HG02840 (cell line): Measurements from ENCODE around the gene SESN2.

Source experiments
- ATAC-seq: cut with Tn5 transposase; IDR thresholded peaks from one replicate; pipeline ENCODE4 v1.9.1; 2021; ENCODE audit warnings: mild to moderate bottlenecking, moderate library complexity, moderate number of reproducible peaks; ENCODE audit not compliant: unreplicated experiment, low FRiP score

SESN2 gene

DNA sequence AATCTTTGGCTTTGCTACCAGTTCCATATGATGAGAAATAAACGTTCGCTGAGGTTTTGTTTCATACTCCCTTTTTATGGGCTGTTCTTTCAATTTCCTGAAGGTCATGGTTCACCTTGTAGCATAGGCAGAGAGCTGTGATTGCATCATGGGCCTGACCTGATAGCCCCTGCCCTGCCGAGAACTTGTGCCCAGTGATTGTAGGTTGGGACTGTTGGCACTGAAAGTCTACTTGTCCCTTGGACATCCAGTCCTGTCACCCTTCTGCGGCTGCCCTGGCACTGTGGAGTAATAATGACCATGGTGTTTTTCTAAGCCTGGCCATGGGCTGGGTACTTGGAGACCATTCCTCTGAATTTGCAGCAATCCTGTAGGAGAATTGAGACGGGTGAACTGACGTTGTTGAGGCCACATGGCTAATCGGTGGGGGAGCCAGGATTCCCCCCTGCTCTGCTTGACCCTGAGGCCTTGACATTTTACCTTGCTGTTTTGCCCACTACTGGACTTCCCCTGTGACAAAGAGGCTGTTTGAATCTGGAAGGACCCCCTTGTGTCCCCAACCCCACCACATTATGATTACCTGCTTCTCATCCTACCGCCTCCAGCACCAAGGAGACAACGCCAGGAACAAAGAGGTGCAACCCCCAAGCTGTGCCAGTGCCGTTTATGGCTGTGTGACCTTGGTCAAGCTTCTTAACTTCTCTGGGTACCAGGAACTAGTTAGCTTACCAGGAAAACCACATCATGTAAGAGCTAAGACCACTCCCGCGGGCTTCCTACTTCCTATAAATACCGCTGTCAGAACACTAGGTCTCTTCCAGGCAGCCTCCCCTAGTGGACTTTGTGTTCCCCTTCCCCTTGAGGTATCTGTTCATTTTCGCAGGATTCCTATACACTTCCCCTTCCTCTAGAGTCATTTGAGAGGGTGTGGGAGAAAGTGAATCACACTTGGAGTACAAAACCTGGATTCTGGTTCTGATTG, 23.4 kb downstream of the SESN2 start:
- ATAC-seq = no peak

DNA sequence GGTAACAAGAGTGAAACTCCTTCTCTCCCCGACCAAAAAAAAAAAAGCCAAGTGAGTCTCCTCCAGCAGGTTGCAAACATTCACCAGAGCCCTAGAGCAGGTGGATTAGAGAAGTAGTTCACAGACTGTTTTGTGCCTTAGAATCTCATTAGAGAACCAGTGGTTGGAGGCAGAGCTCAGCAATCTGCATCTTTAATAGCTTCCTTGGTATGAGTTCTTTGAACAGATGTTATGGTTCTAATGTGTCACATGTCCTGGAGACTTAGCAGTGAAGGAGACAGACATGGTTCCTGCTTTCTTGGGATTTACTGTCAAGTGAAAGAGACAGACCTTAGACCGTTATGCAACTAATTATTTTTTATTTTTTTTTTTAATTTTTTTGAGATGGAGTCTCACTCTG, 26.8 kb downstream of the SESN2 start:
- no peak for ATAC-seq

DNA sequence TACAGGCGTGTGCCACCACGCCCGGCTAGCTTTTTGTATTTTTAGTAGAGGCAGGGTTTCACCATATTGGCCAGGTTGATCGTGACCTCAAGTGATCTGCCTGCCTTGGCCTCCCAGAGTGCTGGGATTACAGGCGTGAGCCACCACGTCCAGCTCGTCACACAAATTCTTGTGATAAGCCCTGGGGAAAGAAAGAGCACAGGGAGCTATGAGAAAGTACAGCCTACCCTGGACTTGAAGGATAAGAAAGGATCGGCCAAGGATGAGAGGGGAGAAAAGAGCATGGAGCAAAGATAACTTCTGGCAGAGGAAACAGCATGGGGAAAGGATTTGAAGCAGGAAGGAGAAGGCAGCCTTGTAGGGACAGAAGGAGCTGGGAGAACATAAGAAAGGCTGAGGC, 29.2 kb downstream of the SESN2 start:
- no peak for ATAC-seq

DNA sequence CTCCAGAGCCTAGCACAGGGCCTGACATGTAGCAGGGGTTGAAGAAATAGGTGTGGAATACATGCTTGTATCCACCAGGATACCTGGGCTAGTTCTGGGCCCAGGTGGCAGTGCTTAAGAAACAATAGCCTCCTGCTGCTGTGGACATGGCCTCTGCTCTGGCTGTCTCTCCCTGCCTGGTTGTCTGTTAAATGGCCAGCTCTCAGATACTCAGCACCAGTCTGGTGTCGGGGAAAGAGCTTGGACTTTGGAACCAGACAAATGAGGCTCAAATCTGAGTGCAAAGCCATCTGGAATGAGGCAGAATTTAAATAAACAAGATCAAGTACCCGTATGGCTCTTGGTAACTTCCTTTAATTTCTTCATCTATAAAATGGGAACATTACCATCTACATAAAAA, 31.5 kb downstream of the SESN2 start:
- no peak for ATAC-seq

DNA sequence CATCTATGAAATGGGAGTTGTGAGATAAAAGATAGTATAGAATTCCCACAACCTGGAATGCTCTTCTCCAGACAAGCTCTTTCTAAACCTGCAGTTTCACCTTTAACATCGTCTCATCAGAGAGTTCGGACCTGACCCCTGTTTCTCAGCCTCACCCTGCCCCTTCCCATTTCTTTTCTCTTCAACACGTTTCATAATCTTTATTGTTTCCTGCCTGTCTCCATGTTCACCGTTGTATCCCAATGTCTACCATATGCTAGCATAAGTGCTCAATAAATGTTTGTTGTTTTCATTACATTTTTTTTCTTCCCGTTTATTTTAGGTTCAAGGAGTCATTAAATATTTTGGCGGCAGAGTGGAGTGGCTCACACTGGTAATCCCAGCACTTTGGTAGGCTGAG, 32.4 kb downstream of the SESN2 start:
- no peak for ATAC-seq

DNA sequence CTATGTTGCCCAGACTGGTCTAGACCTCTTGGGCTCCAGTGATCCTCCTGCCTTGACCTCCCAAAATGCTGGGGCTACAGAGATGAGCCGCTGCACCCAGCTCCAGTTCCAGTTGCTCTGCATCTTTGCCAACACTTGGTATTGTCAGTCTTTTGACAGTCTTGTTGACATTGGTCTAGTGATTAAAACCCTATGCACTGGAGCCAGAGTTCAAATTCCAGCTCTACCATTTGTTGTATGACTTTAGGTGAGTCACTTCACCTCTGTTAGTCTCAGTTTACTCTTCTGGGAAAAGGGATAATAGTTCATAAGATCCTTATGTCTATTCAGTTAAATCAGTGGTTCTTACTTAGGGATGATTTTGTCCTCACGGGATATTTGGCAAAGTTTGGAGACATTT, 36.6 kb downstream of the SESN2 start:
- no peak for ATAC-seq

DNA sequence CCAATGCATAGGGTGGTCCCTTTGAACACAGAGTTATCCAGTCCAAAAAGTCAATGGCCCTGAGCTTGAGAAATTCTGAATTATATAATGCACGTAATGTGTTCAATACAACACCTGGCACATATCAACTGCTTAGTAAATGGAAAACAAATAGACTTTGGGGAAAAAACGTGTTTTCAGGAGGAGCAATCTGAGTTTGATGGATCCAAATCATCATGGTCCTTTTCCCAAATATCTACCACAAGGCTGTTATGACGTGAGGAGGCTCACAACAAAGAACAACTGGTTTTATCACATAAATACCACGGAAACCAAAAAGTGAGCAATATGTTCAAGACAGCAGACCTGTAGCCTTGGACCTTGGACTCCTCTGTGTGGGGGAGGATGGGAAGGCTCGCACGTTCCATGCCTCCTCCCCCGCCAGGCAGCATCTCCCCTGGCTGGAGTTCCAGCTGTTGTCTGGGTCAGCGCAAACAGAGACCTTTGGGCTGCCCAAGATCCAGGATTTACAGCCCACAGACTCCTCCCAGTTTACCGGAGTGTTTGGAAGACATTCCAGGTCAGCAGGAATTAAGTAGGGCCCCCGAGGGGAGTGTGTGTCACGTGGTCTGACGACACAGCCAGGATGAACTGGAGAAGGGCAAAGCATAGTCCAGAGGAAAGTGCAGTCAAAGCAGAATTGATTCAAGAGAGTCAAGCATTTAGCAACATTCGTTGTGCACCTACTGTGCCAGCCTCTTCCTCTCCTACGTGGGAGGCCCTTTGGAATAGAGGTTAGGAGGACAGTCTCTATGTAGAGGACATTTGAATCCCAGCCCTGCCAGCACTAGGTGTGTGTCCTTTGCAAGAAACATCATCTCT, 37.3 kb downstream of the SESN2 start:
- no peak for ATAC-seq

DNA sequence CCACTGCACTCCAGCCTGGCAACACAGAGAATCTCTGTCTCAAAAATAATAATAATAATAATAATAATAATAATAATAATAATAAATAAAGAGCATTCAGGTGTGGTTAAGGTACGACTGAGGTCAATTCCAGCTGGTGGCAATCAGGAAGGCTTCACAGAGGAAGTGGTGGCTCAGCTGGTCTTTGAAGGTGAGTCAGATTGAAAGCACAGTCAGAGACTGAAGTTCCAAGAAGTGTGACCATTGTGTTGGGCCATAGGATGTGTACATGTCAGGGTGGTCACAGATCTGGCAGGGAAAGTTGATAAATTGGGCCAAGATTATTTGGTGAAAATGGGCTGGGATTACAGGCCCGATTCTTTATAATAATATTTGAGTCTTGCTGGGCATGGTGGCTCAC, 38.5 kb downstream of the SESN2 start:
- ATAC-seq = no peak

DNA sequence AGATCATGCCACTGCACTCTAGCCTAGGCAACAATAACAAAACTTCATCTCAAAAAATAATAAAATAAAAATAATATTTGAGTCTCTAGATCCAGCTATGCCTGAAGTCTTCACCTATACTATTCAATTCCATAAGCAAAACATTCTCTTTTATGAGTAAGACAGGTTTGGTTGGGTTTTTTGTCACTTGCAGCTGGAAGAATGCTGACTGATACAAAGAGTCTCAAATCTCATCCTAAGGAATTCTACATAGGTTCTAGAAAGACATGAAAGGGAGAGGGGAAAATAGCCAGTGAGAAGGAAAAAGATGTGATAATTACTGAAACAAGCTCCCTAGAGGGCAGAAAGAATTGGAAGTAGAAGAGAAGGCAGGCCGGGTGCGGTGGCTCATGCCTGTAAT, 39.1 kb downstream of the SESN2 start:
- ATAC-seq = no peak

DNA sequence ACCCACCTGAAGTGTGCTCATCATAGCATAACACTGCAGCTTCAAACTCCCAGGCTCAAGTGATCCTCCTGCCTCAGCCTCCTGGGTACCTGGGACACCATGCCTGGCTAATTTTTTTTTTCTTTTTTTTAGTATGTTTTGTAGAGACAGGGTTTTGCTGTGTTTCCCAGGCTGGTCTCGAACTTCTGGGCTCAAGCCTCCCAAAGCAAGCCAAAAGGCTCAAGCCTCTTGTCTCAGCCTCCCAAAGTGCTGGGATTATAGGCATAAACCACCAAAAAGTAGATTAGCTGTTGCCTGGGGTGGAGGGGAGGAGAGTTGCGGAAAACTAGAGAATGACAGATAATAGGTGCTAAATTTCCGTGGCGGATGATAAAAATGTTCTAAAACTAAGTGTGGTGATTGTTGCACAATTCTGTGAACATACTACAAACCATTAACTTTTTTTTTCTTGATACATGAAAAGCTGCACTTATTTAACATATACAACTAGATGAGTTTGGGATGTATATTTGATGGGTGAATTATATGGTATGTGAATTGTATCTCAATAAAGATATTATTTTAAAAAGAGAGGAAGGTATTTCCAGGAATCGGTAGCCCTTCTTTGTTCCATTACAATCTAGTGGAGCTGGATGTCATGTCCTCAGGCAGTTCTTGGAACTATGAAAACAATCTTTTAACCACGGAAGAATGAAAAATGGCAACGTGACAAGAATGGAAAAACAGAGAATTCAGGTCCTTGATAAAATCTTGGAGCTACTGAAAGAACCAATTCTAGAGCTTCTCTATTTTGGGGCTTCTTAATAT, 42.3 kb downstream of the SESN2 start:
- ATAC-seq = no peak

DNA sequence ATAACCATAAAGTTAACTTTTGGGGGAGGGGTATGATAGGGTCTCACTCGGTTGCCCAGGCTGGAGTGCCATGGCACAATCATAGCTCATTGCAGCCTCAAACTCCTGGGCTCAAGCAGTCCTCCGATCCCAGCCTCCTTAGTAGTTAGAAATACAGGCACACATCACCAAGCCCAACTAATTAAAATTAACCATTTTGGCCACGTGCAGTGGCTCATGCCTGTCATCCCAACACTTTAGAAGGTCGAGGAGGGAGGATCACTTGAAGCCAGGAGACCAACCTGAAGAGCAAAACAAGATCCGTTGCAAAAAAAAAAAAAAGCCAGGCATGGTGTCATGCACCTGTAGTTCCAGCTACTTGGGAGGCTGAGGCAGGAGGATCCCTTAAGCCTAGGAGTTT, 42.9 kb downstream of the SESN2 start:
- no peak for ATAC-seq

DNA sequence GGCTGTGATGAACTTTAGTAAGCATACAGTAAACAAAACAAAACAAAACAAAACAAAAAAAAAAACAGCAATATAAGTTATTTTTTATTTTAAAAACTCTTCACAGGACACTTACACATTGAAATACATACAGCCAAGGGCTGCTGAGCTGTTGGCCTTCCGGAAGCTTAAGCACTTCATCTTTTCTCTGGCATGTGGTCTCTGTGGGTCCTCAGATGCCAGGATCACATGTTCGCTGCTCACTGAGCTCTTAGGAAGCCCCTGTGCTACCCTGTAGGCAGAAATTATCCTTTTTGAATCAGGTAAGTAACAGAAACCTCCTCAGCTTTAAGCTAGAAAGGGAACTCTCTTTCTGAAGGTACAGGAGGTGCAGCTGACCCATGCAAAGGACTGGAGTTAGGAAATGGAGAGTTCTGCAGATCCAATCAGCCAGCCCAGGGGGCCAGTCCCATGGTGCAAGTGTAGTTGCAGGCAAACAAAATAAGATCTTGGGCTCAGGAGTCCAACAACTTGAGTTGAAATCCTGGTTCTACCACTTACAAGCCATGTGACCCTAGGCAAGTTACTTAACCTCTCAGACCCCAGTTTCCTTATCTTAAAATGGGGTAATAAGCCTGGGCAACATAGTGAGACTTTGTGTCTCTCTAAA, 47.1 kb downstream of the SESN2 start:
- ATAC-seq = no peak

DNA sequence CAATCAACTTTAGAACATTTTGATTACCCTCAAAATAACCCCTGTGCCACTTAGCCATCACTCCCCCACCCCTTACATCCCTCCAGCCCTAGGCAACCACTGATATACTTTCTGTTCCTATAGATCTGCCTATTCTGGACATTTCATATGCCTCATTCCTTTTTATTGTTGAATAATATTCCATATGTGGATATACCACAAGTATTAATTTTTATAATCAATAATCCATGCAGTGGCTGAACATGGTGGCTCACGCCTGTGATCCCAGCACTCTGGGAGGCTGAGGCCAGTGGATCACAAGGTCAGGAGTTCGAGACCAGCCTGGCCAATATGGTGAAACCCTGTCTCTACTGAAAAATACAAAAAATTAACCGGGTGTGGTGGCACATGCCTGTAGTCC, 49.4 kb downstream of the SESN2 start:
- ATAC-seq = no peak

DNA sequence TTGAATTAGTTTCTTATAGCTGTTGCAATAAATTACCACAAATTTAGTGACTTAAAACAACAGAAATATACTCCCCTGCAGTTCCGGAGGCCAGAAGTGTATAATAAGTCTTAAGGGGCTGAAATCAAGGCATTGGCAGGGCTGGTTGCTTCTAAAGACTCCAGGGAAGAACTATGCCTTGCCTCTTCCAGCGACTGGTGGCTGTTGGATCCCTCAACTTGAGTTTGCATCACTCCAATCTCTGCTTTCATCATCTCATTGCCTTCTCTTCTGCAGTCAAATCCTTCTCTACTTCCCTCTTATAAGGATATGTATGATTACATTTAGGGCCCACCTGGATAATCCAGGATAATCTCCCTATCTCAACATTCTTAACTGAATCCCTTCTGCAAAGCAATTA, 50.4 kb downstream of the SESN2 start:
- ATAC-seq = no peak

DNA sequence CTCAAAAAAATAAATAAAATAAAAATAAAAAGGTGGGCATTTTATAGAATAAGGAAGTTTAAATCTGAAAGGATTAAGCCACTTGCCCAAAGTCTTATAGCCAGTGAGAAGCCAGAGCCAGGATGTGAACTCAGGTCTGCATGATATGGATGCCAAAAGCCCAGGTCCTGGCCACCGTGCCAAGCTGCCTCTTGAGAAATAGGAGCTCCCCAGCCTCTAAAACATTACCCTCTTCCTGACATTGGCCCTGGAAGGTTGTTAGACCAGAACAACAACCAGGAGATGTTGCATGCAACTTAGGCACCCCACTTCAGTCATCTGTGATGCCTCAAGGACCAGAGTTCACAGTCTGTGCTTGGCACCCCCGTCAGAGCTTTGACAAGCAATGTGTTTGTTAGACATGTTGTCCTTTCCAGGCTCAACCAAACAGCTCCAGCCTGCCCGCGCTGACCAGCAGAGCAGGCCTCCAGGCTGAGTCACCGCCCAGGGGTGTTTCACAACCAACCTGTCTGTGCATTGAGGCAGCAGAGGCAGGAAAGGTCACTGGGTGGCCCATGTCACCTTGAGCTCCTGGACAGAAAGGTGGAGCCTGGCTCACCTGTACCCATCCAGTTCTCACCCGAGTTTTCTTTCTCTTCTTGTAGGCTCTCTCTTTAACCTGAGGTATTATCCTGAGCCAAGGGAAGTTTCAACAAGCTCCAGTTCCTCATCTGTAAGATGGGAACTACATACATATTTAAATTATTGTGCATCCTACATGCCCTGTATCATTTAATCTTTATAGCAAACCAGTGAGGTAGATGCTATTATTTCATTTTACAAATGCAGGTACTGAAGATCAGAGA, 54.6 kb downstream of the SESN2 start:
- no peak for ATAC-seq

DNA sequence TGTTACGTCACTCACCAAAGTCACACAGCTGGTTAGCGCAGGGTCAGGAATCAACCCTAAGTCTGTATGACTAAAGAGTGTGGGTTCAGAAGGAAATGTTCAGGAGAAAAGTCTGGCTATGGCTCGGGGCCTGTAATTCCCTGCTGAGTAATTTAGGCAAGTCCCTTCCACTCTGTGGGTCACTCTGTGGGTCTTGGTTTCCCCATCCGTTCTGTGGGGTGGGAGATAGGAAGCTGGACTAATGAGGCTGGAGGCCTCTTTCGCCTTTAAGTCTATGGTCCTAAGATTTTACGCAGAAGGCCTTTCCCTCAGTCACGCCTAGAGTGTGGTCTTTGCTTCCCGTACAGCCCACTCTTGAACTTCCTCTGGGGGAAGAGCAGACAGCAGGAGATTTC, 55.2 kb downstream of the SESN2 start:
- no peak for ATAC-seq

DNA sequence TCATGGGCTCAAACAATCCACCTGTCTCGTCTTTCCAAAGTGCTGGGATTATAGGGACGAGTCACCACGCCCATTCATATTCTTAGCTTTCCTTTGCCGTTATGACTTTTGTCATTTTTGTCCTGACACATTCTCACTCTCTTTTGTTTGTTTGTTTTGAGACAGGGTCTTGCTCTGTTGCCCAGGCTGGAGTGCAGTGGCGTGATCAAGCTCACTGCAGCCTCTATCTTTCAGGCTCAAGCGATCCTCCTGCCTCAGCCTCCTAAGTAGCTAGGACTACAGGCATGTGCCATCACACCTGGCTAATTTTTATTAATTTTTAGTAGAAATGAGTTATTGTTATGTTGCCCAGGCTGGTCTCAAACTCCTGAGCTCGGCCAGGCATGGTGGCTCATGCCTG, 57.7 kb downstream of the SESN2 start:
- ATAC-seq = no peak

DNA sequence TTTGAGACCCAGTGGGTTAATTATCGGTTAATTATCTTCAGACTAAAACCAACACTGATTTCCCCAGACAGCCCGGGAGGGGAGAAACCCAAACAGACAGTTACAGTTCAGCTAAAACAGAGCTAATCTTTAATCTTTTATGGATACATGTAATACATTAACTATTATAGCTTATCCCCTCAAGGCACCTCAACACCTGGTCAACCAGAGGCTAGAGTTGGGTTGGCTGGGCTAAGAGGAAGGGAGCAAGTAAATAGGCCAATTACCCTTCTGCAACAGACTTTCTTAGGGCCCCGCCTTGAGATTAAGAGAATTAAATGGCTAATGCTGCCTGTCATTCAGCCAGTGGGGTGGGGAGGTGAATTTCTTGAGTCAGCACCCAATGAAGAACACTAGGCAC, 62.9 kb downstream of the SESN2 start:
- no peak for ATAC-seq

DNA sequence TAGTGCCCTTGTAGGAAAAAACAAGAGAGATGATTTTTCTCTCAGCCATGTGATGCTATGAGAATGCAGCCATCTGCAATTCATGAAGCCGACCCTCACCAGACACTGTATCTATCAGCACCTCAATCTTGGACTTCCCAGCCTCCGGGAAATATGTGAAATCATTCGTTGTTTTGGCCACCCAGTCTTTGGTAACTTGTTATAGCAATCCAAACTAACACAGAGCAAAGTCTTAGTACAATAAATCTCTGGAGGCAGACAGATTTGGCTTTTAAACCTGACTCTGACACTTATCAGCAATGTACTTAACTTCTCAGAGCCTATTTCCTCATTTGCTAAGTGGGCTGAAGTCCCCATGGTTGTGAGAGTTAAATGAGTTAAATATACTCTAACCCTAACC, 64.4 kb downstream of the SESN2 start:
- ATAC-seq = no peak
